ENCODE data around the gene GNA12.

GNA12 gene

DNA sequence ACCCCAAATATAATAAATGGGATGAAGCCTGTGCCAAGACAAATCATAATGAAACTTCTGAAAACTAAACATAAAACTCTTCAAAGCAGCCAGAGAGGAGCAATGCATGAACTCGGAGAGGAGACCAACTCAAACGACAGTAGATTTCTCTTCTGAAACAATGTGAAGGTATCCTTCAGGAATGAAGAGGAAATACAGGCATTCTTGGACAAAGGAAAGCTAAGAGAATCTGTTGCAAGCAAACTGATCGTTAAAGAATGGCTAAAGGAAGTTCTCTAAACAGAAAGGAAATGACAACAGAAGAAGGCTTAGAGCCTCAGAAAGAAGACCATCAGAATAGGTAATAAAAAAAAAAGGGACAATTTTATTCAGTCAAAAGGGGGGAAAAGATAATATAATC, 6.6 kb downstream of the GNA12 start:
- Histone ChIP-seq H3K79me2 (ENCODE audit: insufficient read depth, low read length) (peaks cover 71% of the 10 kb centered on the region), H3K36me3 (ENCODE audit: insufficient read depth, low read length) (peaks cover 34% of the 10 kb centered on the region), H3K27me3 (ENCODE audit: insufficient read depth, low read length, poor library complexity) (no peaks in the 10 kb centered on the region), H3K9me3 (ENCODE audit: insufficient read depth, low read length, severe bottlenecking) (no peaks in the 10 kb centered on the region), H3K27ac (ENCODE audit: low read length) (no peak overlapping the region), H3K4me2 (ENCODE audit: insufficient read depth, low read length) (peak overlapping the region; percentile 6; the same call in 1 of the 2 replicates), H3K4me1 (ENCODE audit: insufficient read depth, low read length) (peaks cover 30% of the 10 kb centered on the region), H3K4me3 (ENCODE audit: low read depth in 1 of 2, low read length in 2 of 2) (no peak overlapping the region), H2AFZ (ENCODE audit: low read depth, low read length) (no peak overlapping the region), H3K9ac (ENCODE audit: low read depth, low read length) (no peak overlapping the region), H4K20me1 (ENCODE audit: insufficient read depth, low read length) (peaks cover 9% of the 10 kb centered on the region; the same call in 1 of the 2 replicates)
- ATAC-seq (ENCODE audit: insufficient read depth, low read depth) (no peak), DNase-seq (no peak)
- TF ChIP-seq CTCF (IDR thresholded peaks at IDR 0.05; ENCODE audit: borderline replicate concordance, extremely low read depth, low read length, poor library complexity, severe bottlenecking) (no peak), EZH2 (IDR thresholded peaks at IDR 0.05; ENCODE audit: borderline replicate concordance, low read depth, low read length, severe bottlenecking) (no peak)

DNA sequence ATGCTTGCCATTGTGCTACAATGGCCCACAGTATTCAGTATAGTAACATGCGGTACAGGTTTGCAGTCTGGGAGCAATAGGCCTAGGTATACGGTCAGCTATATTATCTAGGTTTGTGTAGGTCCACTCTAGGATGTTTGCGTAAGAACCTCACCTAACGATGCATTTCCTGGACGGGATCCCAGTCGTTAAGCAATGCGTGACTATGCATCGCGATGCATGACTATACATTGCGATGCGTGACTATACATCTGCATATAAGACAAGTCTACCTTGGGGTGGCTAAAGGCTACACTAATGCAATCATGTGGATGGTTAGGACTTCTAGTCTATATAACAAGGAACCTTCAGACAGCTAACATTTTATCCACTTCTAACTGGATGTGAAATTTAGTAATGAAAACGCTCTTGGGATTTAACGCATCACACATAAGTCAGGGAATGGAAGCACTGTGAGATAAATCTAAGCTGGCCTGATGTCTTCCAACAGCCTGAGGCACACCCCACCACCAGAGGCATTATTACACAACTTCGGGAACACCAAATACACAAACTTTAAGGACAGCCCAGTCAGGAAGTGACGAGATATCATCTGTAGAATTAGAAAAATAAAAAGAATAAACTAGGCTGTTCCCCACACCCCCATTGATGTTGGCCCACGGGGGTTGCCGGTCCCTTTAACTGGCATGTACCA, 9.2 kb downstream of the GNA12 start:
- Histone ChIP-seq H4K20me1 (ENCODE audit: insufficient read depth, low read length) (peaks cover 23% of the 10 kb centered on the region), H2AFZ (ENCODE audit: low read depth, low read length) (no peak overlapping the region), H3K27ac (ENCODE audit: low read length) (no peak overlapping the region), H3K4me2 (ENCODE audit: insufficient read depth, low read length) (no peak overlapping the region), H3K9ac (ENCODE audit: low read depth, low read length) (no peak overlapping the region), H3K9me3 (ENCODE audit: insufficient read depth, low read length, severe bottlenecking) (no peaks in the 10 kb centered on the region), H3K4me3 (ENCODE audit: low read depth in 1 of 2, low read length in 2 of 2) (no peak overlapping the region), H3K36me3 (ENCODE audit: insufficient read depth, low read length) (peaks cover 20% of the 10 kb centered on the region), H3K27me3 (ENCODE audit: insufficient read depth, low read length, poor library complexity) (no peaks in the 10 kb centered on the region), H3K79me2 (ENCODE audit: insufficient read depth, low read length) (peaks cover 70% of the 10 kb centered on the region), H3K4me1 (ENCODE audit: insufficient read depth, low read length) (peaks cover 17% of the 10 kb centered on the region)
- DNase-seq (no peak), ATAC-seq (ENCODE audit: insufficient read depth, low read depth) (no peak)
- TF ChIP-seq CTCF (IDR thresholded peaks at IDR 0.05; ENCODE audit: borderline replicate concordance, extremely low read depth, low read length, poor library complexity, severe bottlenecking) (no peak), EZH2 (IDR thresholded peaks at IDR 0.05; ENCODE audit: borderline replicate concordance, low read depth, low read length, severe bottlenecking) (no peak)

DNA sequence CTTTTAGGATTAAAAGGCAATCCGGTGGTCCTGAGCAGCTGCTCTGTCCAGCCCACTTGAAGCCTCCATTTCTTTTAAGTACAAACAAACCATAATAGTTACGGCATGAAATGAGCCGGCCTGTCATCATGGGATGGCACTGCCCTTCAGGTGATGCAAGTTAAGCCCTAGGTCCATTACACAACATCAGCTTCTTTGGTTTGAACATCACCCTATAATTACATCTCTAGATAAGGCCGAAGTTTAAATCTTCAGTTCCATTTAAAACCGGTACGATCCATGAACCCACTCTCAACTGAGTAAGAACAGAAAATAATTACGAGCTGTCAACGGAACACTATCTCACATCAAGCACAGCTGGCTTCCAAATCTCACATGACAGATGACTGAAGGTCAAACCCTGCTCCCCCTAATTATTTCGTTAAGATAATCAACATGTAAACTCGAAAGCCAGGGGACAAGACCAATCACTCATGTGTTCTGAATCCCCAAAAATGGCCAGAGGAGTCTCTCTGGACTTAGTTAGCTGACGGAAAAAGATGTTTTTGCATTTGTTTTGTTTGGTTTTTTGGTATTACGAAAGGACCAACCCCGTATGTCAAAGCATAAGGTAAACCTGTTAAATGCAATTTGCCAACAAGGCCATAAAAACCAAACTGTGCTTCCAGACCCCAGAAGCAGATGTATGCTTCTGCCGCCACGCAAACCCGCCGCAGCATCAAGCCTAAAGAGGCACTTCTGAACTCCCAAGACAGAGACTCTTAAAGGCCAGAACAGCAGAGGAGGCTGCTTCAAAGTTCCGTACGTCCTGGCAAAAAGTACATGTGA, 10.8 kb downstream of the GNA12 start:
- Histone ChIP-seq H3K27me3 (ENCODE audit: insufficient read depth, low read length, poor library complexity) (no peaks in the 10 kb centered on the region), H4K20me1 (ENCODE audit: insufficient read depth, low read length) (peaks cover 27% of the 10 kb centered on the region), H3K36me3 (ENCODE audit: insufficient read depth, low read length) (peaks cover 18% of the 10 kb centered on the region), H3K27ac (ENCODE audit: low read length) (no peak overlapping the region), H3K9ac (ENCODE audit: low read depth, low read length) (no peak overlapping the region), H3K79me2 (ENCODE audit: insufficient read depth, low read length) (peaks cover 61% of the 10 kb centered on the region), H3K4me1 (ENCODE audit: insufficient read depth, low read length) (peaks cover under 1% of the 10 kb centered on the region; the same call in 1 of the 2 replicates), H2AFZ (ENCODE audit: low read depth, low read length) (no peak overlapping the region), H3K4me2 (ENCODE audit: insufficient read depth, low read length) (no peak overlapping the region), H3K9me3 (ENCODE audit: insufficient read depth, low read length, severe bottlenecking) (no peaks in the 10 kb centered on the region), H3K4me3 (ENCODE audit: low read depth in 1 of 2, low read length in 2 of 2) (no peak overlapping the region)
- no peak for ATAC-seq (ENCODE audit: insufficient read depth, low read depth)
- no peak for DNase-seq
- TF ChIP-seq CTCF (IDR thresholded peaks at IDR 0.05; ENCODE audit: borderline replicate concordance, extremely low read depth, low read length, poor library complexity, severe bottlenecking) (no peak), EZH2 (IDR thresholded peaks at IDR 0.05; ENCODE audit: borderline replicate concordance, low read depth, low read length, severe bottlenecking) (no peak)

Measured in DND-41 (cell line).